GM19438 (cell line): ENCODE data around the gene RPL18A.
"Not testable (repeated sequence)": the region's sequence is repeated elsewhere in the genome, so short reads cannot be mapped to it uniquely, and the experiment has no call there.

Source experiments
- ATAC-seq: cut with Tn5 transposase; IDR thresholded peaks from one replicate; pipeline ENCODE4 v1.9.1; 2021; ENCODE audit warnings: low read depth; ENCODE audit not compliant: unreplicated experiment

Gene RPL18A

DNA sequence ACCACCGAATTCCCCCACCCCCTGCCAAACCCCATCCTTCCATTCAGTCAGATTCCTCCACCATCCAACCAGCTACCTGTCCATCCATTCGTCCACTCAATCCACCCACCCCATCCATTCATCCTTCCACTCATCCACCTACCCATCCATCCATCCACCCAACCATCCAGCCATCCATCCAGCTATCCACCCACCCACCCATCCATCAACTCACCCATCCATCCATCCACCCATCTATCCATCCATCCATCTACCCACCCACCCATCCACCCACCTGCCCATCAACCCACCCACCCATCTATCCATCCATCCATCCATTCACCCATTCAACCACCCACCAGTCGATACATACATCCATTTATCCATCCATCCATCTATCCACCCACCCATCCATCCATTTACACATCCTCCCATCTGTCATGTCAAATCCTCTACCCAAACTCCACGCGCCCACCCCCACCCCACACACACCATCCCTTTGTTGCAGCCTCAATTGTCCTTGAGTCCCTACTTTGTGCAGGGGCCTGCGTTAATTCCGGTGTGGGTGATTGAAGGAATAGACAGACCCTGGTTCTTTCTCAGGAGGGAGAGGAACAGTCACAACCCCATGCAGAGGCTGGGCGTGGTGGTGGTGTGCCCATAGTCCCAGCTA, 6.7 kb downstream of the RPL18A start:
- ATAC-seq = no peak

DNA sequence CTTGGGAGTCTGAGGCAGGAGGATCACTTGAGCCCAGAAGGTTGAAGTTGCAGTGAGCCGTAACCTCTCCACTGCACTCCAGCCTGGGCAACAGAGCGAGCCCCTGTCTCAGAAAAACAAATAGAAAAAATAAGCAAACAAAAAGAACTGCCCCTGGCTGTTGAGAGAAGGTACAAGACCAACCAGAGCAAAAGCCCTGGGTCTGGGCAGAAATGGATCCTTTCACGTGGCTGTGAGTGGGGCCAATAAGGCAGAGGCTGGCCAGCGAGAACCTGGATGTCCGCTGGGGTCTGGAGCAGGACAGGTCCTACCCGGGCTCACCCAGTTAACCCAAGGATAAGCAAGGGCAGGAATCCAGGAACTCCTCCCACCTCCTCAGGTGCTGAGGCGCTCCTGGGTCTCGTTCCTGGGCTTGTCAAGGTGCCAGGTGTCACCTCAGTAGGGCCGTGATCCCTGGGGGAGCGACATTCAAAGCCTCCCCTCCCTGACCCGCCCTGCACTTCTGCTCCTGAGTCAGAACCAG, 7.3 kb downstream of the RPL18A start:
- no peak for ATAC-seq

DNA sequence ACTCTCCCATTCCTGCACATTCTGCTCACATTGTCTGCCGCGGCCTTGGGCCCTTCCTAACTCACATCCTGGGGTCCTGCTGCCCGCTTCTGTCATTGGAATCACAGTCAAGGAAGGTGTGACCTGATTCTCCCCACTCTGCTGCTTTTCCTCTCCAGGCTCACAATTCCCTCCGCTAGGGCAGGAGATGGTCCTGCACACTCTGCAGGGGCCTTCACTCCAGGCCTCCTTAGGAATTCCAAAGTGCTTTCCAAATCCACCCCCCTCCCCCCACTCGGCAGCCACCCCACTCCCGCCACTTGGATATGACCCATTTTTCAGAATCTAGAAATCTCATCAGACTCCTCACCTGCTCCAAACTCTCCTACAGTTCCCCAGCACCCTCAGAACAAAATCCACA, 9.0 kb downstream of the RPL18A start:
- no peak for ATAC-seq

DNA sequence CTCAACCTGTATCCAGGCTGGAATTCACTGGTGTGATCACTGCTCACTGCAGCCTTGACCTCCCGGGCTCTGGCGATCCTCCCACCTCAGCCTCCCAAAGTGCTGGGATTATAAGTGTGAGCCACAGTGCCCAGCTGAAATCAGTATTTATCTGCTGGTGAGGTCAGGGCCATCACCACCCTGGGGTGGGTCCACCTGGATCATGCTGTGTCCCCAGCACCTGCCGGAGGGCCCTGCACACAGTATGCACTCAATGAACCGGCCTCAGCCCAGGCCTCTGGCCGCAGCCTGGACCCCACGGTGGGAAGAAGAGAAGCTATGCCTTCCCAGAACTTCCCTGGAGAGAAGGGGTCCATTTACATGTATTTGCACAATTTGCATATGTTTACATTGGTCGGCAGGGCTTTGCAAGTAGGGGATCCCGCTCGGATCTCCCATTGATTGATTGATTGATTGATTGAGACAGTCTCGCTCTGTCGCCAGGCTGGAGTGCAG, 9.5 kb downstream of the RPL18A start:
- no peak for ATAC-seq

DNA sequence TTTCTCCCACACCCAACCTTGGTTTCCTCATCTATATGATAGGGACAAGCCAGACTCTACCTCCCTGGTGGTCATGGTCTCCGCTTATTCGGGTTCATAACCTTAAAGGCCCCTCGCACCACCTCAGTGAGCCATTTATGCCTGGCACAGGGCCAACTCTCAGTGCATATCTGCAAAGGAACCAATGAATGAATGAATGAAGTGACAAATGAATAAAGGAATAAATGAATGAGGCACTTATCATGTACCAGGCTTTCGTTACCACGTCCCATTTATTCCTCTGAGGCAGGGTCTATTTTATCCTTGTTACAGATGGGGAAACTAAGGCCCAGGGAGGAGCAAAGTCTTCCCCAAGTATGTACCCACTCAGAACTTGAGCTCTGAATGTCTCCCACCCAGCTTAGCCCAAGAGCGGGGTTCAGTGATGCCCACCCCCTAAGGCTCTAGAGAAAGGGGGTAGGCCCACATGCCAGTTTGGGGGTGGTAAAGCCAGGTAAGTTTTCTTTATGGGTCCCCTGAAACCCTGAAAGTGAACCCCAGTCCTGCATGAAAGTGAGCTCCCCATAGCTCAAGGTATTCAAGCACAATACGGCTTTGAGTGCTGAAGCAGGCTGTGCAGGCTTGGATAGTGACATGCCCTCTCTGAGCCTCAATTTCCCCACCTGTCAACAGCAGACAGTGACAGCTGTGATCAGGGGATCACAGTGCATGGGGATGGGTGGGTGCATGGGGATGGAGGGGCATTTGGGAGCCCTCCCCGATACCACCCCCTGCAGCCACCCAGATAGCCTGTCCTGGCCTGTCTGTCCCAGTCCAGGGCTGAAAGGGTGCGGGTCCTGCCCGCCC, 11.5 kb downstream of the RPL18A start:
- ATAC-seq = no peak

DNA sequence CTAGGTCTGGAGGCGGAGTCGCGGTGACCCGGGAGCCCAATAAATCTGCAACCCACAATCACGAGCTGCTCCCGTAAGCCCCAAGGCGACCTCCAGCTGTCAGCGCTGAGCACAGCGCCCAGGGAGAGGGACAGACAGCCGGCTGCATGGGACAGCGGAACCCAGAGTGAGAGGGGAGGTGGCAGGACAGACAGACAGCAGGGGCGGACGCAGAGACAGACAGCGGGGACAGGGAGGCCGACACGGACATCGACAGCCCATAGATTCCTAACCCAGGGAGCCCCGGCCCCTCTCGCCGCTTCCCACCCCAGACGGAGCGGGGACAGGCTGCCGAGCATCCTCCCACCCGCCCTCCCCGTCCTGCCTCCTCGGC, 12.2 kb downstream of the RPL18A start, which contains the start of gene SLC5A5:
TSS of gene SLC5A5 (plus strand) at position 68 of the 373 bp plus-strand sequence. CDS start 375 bp downstream, outside the sequence.
- ATAC-seq = no peak

DNA sequence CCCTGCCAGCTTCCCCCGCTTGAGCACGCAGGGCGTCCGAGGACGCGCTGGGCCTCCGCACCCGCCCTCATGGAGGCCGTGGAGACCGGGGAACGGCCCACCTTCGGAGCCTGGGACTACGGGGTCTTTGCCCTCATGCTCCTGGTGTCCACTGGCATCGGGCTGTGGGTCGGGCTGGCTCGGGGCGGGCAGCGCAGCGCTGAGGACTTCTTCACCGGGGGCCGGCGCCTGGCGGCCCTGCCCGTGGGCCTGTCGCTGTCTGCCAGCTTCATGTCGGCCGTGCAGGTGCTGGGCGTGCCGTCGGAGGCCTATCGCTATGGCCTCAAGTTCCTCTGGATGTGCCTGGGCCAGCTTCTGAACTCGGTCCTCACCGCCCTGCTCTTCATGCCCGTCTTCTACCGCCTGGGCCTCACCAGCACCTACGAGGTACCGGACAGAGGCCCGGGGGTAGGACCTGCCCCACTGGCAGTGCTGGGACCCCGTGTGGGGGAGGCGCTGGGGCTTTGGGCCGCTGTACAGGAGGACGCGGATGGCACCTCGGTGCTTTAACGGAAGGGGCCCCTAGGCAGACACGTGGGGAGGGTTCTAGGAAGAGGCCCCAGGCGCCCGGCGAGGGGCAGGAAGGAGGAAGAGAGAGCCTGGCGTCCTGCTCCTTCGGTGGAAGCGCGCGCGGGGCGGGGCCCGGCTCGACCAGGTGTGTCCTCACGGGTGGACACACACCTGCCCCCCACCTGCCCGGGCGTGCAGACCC, 12.7 kb downstream of the RPL18A start:
- no peak for ATAC-seq

DNA sequence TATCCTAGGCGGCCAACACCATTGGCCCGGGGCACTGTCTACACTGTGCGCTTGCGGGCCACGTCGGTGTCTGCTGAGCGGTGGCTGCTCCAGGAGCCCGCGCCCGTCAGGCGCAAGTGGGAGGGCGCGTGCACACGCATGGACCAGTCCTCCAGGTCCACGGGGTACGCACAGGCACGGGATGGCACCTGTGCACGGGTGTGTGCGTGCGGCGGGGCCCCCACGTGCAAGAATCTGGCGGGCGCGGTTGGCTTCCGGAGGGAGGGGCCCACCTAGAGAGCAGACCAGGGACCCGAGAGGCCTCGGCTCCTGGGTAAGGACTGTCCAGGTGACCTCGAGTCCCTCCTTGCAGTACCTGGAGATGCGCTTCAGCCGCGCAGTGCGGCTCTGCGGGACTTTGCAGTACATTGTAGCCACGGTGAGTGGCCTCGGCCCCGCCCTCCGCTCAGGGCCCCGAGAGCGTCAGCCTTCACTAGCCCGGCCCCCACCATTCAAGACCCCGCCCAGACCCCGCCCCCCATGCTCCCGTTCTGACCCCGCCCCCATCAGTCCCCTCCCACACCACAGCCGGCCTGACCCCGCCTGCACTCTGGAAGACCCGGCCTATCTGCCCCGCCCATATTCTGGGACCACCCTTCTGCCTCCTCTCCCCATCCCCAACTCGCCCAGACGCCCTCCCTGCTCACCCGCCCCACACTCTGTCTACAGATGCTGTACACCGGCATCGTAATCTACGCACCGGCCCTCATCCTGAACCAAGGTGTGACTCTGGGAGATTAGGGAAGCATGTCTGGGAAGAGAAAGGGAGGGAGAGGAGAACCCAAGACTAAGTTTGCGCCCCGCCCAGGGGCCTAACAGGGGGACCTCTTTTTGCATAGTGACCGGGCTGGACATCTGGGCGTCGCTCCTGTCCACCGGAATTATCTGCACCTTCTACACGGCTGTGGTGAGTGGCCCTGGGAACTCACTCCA, 14.4 kb downstream of the RPL18A start:
- no peak for ATAC-seq

DNA sequence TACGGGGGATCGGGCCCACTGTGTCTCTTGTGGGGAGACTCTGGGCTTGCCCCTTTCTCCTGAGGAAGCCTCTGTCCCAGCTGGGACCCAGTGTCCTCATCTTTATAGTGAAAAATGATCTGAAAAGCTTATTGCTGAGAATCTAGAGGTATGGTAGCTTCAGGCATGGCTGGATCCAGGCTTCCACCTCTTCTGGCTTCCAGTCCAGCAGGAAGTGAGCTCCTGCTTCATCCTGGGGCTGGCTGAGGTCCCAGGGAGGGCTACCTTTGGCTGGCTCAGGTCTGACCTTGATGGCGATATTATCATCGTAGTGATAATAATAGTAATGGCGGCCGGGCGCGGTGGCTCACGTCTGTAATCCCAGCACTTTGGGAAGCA, 15.0 kb downstream of the RPL18A start:
- no peak for ATAC-seq

DNA sequence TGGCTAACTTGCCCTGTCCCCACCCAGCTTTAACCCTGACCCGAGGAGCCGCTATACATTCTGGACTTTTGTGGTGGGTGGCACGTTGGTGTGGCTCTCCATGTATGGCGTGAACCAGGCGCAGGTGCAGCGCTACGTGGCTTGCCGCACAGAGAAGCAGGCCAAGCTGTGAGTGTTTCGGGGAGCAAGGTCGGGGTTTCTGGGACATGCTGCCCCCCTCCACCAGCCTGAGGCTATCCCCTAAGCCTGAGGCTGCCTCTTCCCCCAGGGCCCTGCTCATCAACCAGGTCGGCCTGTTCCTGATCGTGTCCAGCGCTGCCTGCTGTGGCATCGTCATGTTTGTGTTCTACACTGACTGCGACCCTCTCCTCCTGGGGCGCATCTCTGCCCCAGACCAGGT, 18.0 kb downstream of the RPL18A start:
- ATAC-seq = no peak

DNA sequence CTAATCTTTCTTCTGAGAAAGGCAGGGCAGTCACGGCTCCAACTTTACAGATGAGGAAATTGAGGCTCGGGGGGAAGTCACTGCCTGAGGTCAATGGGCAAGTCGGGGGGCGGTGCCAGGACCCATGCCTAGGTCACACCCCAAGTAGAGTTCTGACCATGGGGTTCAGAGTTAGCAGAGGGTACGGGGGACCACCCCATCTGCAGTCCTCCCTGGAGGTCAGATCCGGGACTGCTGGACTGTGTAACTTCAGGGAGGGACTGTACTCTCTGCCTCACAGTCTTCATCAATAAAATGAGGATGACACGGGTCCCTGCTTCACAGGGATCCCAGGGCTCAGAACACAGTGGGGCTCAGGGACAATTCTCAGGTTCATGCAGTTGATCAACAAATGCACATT, 19.8 kb downstream of the RPL18A start:
- no peak for ATAC-seq

DNA sequence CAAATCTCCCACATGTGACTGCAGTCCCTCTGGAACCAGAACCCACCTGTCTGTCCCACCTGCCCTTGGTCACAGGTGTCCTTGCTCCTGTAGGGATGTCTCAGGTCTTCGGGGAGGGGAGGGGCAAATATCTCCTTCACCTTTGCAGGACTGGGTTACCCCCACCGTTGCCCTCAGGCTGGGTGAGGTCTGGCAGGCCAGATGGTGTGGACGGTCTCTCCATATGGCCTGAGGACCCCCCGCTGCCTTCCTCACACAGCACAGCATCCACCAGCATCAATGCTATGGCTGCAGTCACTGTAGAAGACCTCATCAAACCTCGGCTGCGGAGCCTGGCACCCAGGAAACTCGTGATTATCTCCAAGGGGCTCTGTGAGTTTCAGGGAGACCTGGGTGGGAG, 22.0 kb downstream of the RPL18A start:
- no peak for ATAC-seq

DNA sequence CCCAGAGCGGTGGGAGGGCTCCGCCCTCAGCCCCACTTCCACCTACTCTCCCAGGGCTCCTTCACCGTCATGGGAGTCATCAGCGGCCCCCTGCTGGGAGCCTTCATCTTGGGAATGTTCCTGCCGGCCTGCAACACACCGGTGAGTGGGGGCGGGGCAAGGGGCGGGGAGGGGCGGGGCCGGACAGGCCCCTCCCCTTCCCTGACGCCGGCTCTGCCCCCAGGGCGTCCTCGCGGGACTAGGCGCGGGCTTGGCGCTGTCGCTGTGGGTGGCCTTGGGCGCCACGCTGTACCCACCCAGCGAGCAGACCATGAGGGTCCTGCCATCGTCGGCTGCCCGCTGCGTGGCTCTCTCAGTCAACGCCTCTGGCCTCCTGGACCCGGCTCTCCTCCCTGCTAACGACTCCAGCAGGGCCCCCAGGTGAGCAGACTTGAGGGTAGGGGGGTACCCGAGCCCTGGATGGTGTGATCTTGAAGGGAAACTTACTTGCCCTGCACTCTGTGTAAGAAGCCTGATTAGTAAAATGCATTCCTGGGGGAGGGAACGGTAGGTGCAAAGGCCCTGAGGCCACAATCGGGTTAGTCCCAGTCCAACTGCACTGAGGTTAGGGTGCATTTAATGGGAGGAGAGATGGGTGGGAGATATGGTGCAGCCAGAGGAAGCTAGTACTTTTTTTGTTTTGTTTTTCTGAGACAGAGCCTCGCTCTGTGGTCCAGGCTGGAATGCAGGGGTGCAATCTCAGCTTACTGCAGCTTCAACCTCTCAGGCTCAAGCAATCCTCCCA, 24.1 kb downstream of the RPL18A start:
- ATAC-seq = no peak

DNA sequence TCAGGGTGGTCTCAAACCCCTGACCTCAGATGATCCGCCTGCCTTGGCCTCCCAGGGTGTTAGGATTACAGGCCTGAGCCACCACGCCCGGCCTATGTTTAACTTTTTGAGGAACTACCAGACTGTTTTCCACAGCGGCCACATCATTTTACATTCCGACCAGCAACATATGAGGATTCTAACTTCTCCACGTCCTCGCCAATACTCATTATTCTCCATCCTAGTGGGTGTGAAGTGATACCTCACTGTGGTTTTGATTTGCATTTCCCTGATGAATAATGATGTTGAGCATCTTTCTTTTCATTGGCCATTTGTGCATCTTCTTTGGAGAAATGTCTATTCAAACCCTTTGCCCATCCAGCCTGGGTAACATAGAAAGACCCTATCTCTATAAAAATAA, 26.8 kb downstream of the RPL18A start:
- no peak for ATAC-seq

DNA sequence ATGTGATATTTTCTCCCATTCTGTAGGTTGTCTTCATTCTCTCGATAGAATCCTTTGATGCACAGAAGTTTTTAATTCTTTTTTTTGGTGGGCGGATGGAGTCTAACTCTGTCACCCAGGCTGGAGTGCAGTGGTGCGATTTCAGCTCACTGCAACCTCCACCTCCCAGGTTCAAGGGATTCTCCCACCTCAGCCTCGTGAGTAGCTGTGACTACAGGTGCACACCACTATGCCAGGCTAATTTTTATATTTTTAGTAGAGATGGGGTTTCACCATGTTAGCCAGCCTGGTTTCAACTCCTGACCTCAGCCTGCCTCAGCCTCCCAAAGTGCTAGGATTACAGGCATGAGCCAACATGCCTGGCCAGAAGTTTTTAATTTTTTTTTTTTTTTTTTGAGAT, 27.5 kb downstream of the RPL18A start:
- not testable (repeated sequence) for ATAC-seq

DNA sequence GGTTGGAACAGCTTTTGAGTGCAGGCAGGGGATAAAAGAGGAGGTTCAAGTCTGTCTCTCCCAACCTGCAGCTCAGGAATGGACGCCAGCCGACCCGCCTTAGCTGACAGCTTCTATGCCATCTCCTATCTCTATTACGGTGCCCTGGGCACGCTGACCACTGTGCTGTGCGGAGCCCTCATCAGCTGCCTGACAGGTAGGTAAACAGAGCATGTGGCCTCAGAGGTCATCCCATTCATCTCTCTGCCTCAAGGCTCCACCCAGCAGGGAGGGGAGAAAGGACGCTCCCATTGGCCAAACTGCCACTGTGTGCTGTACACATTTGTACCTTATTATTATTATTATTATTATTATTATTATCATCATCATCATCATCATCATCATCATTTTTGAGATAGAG, 28.6 kb downstream of the RPL18A start:
- no peak for ATAC-seq

DNA sequence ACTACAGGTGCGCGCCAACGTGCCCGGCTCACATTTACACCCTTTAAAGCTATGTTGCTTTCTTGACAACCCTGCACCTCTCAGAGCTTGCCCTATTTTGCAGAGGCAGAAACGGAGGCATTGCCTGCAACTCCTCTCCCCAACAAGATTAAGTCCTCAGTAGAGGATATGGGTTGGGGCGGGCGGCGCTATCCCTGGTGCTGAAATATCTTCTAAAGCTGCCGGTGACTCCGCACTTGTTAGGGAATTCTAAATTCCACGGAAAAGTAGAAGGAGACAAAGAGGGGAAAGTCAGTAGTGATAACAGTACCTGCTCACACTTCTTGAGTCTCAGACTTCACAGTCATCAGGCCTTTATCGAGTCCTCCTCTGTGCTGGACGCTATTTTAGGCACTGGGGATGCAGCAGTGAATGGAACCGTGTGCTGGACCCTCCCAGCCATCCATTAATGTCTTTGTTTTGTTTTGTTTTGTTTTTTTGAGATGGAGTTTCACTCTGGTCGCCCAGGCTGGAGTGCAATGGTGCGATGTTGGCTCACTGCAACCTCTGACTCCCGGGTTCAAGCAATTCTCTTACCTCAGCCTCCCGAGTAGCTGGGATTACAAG, 30.0 kb downstream of the RPL18A start:
- no peak for ATAC-seq

DNA sequence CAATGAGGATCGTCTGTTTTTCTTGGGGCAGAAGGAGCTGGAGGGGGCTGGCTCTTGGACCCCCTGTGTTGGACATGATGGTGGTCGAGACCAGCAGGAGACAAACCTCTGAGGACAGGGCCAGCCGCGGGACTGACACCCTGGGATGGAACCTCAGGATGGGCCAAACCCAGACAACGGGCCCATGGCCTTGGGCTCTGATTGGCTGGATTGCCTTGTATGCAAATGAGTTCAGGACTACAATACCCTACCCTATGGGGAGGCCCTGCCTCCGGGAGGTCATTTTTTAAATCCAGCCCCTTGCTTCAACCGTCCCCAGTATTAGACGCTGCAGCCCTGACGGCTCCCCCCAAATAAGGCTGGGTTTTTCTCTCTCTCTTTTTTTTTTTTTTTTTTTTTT, 34.1 kb downstream of the RPL18A start:
- ATAC-seq = no peak

DNA sequence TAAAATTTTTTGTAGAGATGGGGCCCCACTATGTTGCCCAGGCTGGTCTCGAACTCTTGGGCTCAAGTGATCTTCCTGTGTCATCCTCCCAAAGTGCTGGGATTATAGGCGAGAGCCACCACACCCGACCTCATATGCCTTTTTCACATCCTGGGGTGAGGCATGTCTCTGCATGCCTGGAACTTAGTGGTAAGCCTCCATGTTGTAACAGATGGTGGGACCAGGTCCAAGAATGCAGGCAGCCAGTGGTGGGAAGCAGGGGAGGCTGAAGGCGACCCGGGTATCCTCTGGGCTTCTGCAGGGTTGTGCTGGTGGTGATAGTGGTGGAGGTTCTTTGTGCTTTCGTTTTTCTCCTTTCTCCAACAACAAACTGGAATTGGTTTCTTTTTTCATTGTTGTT, 43.0 kb downstream of the RPL18A start:
- ATAC-seq = no peak
